Activated CD4-positive, alpha-beta T cell treated with anti-CD3 and anti-CD28 coated beads, Interleukin-2, amount 10 ng/mL, durations not matched to agents 7 days and 5 days (primary cell): ENCODE results near the gene ZNF317. TPM values are rescaled to one million over a fixed set of nuclear protein-coding genes. Genes with fewer than 3 reads are reported as not detected.

Source experiments
- CTCF ChIA-PET: fragments of 350-600 bp; sonication (Branson Sonifier 250); formaldehyde crosslinking; loops from one replicate; lab custom pipeline; 2021; ENCODE audit warnings: antibody characterized with exemption; lab: Charles Lee
- POLR2A ChIA-PET: fragments of 350-600 bp; sonication (Branson Sonifier 250); formaldehyde crosslinking; loops from one replicate; lab custom pipeline; 2021; ENCODE audit warnings: antibody characterized with exemption; lab: Charles Lee
- DNase-seq: peaks from one replicate; pipeline ENCODE4 v3.0.0-alpha.2; 2020
- H3K27ac Mint-ChIP-seq: one replicate; pipeline ENCODE4 v1.8.0; 2021; ENCODE audit warnings: mild to moderate bottlenecking, moderate library complexity, mixed read lengths
- H3K27me3 Mint-ChIP-seq: one replicate; pipeline ENCODE4 v1.8.0; 2021; ENCODE audit warnings: mixed read lengths
- H3K36me3 Mint-ChIP-seq: one replicate; pipeline ENCODE4 v1.8.0; 2021; ENCODE audit warnings: low read depth, mixed read lengths
- H3K4me1 Mint-ChIP-seq: one replicate; pipeline ENCODE4 v1.8.0; 2021; ENCODE audit warnings: mixed read lengths
- H3K4me3 Mint-ChIP-seq: one replicate; pipeline ENCODE4 v1.8.0; 2021; ENCODE audit warnings: mild to moderate bottlenecking, moderate library complexity, mixed read lengths
- H3K9me3 Mint-ChIP-seq: one replicate; pipeline ENCODE4 v1.8.0; 2021; ENCODE audit warnings: mixed read lengths
- total RNA-seq, 2 experiments: library from RNA; stranded (reverse); gene quantifications; one replicate each; pipeline ENCODE4 v1.2.3, GENCODE V29; 2021

ZNF317 gene
- total RNA-seq, 2 experiments from 2014 or later: 40.2 to 42.0 TPM

GRCh38 chr19:9149997-9150396 is 9.8 kb downstream of the ZNF317 start:
- Mint-ChIP-seq H3K4me3 (no peak overlapping the region), H3K27me3 (no peaks in the 10 kb centered on the region), H3K36me3 (peaks cover 93% of the 10 kb centered on the region), H3K9me3 (peaks cover 65% of the 10 kb centered on the region), H3K27ac (no peak overlapping the region), H3K4me1 (peaks cover 15% of the 10 kb centered on the region)
- ChIA-PET POLR2A (no interaction called here), CTCF (no interaction called here)
- no peak for DNase-seq

- Mint-ChIP-seq H3K36me3 (peaks cover 93% of the 10 kb centered on the region), H3K4me1 (peaks cover 18% of the 10 kb centered on the region), H3K27ac (no peak overlapping the region), H3K4me3 (no peak overlapping the region), H3K27me3 (no peaks in the 10 kb centered on the region), H3K9me3 (peaks cover 68% of the 10 kb centered on the region)
- no peak for DNase-seq
- CTCF ChIA-PET: no interaction called here
- POLR2A ChIA-PET: no interaction called here
Observed at GRCh38 chr19:9150650-9151049, 10.5 kb downstream of the ZNF317 start.

GRCh38 chr19:9151367-9151766 is 11.2 kb downstream of the ZNF317 start:
- ChIA-PET POLR2A (no interaction called here), CTCF (no interaction called here)
- H3K36me3 Mint-ChIP-seq: peaks cover 96% of the 10 kb centered on the region
- DNase-seq: no peak
- peaks cover 69% of the 10 kb centered on the region for H3K9me3 Mint-ChIP-seq
- no peak overlapping the region for H3K4me3 Mint-ChIP-seq
- no peaks in the 10 kb centered on the region for H3K27me3 Mint-ChIP-seq
- peaks cover 18% of the 10 kb centered on the region for H3K4me1 Mint-ChIP-seq
- H3K27ac Mint-ChIP-seq: no peak overlapping the region

- Mint-ChIP-seq H3K27me3 (no peaks in the 10 kb centered on the region), H3K27ac (no peak overlapping the region), H3K9me3 (peaks cover 59% of the 10 kb centered on the region), H3K4me1 (peaks cover 12% of the 10 kb centered on the region), H3K36me3 (peaks cover 97% of the 10 kb centered on the region), H3K4me3 (no peak overlapping the region)
- ChIA-PET POLR2A (no interaction called here), CTCF (no interaction called here)
- DNase-seq: no peak
Observed at GRCh38 chr19:9155591-9155990, 15.4 kb downstream of the ZNF317 start.

- no peak overlapping the region for H3K27ac Mint-ChIP-seq
- H3K4me3 Mint-ChIP-seq: no peak overlapping the region
- no peaks in the 10 kb centered on the region for H3K27me3 Mint-ChIP-seq
- H3K9me3 Mint-ChIP-seq: peaks cover 61% of the 10 kb centered on the region
- H3K4me1 Mint-ChIP-seq: peaks cover 9% of the 10 kb centered on the region
- peaks cover 98% of the 10 kb centered on the region for H3K36me3 Mint-ChIP-seq
- POLR2A ChIA-PET: no interaction called here
- CTCF ChIA-PET: no interaction called here
- no peak for DNase-seq
Observed at GRCh38 chr19:9156304-9156703, 16.1 kb downstream of the ZNF317 start.

GRCh38 chr19:9159891-9160290 is 19.7 kb downstream of the ZNF317 start:
- POLR2A ChIA-PET: no interaction called here
- Mint-ChIP-seq H3K36me3 (peaks cover 97% of the 10 kb centered on the region), H3K4me3 (no peak overlapping the region), H3K4me1 (peaks cover 5% of the 10 kb centered on the region), H3K27ac (no peak overlapping the region), H3K9me3 (peaks cover 64% of the 10 kb centered on the region), H3K27me3 (no peaks in the 10 kb centered on the region)
- CTCF ChIA-PET: no interaction called here
- no peak for DNase-seq

- H3K4me3 Mint-ChIP-seq: no peak overlapping the region
- POLR2A ChIA-PET: no interaction called here
- no peaks in the 10 kb centered on the region for H3K4me1 Mint-ChIP-seq
- CTCF ChIA-PET: interaction anchor here (0.9 kb wide), 1 partner anchor 19 kb away, joined by 3 read pairs; no protein-coding TSS in a partner anchor
- H3K27me3 Mint-ChIP-seq: no peaks in the 10 kb centered on the region
- peaks cover 97% of the 10 kb centered on the region for H3K36me3 Mint-ChIP-seq
- H3K27ac Mint-ChIP-seq: no peak overlapping the region
- H3K9me3 Mint-ChIP-seq: peaks cover 57% of the 10 kb centered on the region
- no peak for DNase-seq
Observed at GRCh38 chr19:9161427-9161826, 21.2 kb downstream of the ZNF317 start.

GRCh38 chr19:9165261-9165660 is 25.1 kb downstream of the ZNF317 start:
- Mint-ChIP-seq H3K4me3 (no peak overlapping the region), H3K27ac (no peak overlapping the region), H3K27me3 (no peaks in the 10 kb centered on the region), H3K9me3 (peaks cover 53% of the 10 kb centered on the region), H3K4me1 (no peaks in the 10 kb centered on the region), H3K36me3 (peaks cover 79% of the 10 kb centered on the region)
- ChIA-PET CTCF (no interaction called here), POLR2A (no interaction called here)
- no peak for DNase-seq

GRCh38 chr19:9166846-9167245 is 26.6 kb downstream of the ZNF317 start:
- peaks cover 63% of the 10 kb centered on the region for H3K36me3 Mint-ChIP-seq
- POLR2A ChIA-PET: no interaction called here
- CTCF ChIA-PET: no interaction called here
- peaks cover 46% of the 10 kb centered on the region for H3K9me3 Mint-ChIP-seq
- no peak overlapping the region for H3K27ac Mint-ChIP-seq
- H3K4me3 Mint-ChIP-seq: no peak overlapping the region
- H3K27me3 Mint-ChIP-seq: no peaks in the 10 kb centered on the region
- DNase-seq: no peak
- H3K4me1 Mint-ChIP-seq: no peaks in the 10 kb centered on the region

GRCh38 chr19:9171393-9171991 is 31.3 kb downstream of the ZNF317 start:
- no peak overlapping the region for H3K4me3 Mint-ChIP-seq
- CTCF ChIA-PET: no interaction called here
- POLR2A ChIA-PET: no interaction called here

GRCh38 chr19:9175326-9175725 is 35.1 kb downstream of the ZNF317 start:
- Mint-ChIP-seq H3K4me1 (no peaks in the 10 kb centered on the region), H3K4me3 (no peak overlapping the region), H3K27me3 (no peaks in the 10 kb centered on the region), H3K27ac (no peak overlapping the region), H3K36me3 (no peaks in the 10 kb centered on the region), H3K9me3 (peaks cover 19% of the 10 kb centered on the region)
- ChIA-PET CTCF (no interaction called here), POLR2A (no interaction called here)
- DNase-seq: no peak

More at GRCh38 chr19:9171393-9171991, 31.3 kb downstream of the ZNF317 start:
- Mint-ChIP-seq H3K27me3 (no peaks in the 10 kb centered on the region), H3K27ac (no peak overlapping the region), H3K4me1 (no peaks in the 10 kb centered on the region), H3K9me3 (peaks cover 24% of the 10 kb centered on the region), H3K36me3 (peaks cover 19% of the 10 kb centered on the region)
- no peak for DNase-seq

- Mint-ChIP-seq H3K27ac (no peak within 1 kb of the TSS), H3K4me3 (no peak within 1 kb of the TSS), H3K36me3 (no peaks in the 10 kb centered on the region), H3K9me3 (peaks cover 8% of the 10 kb centered on the region), H3K27me3 (no peaks in the 10 kb centered on the region), H3K4me1 (no peaks in the 10 kb centered on the region)
- POLR2A ChIA-PET: interaction anchor here (0.6 kb wide), 1 partner anchor 37 kb away, joined by 6 read pairs; no protein-coding TSS in a partner anchor
- DNase-seq: no peak
- CTCF ChIA-PET: no interaction called here
Observed at GRCh38 chr19:9178901-9179300, 38.7 kb downstream of the ZNF317 start, which contains the start of gene OR7D2. OR7D2 (plus strand) TSS chr19:9178979; CDS start chr19:9185782, 6,803 bp downstream.

GRCh38 chr19:9183000-9183399 is 42.8 kb downstream of the ZNF317 start:
- Mint-ChIP-seq H3K4me1 (no peaks in the 10 kb centered on the region), H3K27me3 (no peaks in the 10 kb centered on the region), H3K9me3 (peaks cover 8% of the 10 kb centered on the region), H3K27ac (no peak overlapping the region), H3K4me3 (no peak overlapping the region), H3K36me3 (no peaks in the 10 kb centered on the region)
- ChIA-PET POLR2A (no interaction called here), CTCF (no interaction called here)
- DNase-seq: no peak

GRCh38 chr19:9187191-9187590 is 47.0 kb downstream of the ZNF317 start:
- ChIA-PET CTCF (no interaction called here), POLR2A (no interaction called here)
- H3K27ac Mint-ChIP-seq: no peak overlapping the region
- H3K27me3 Mint-ChIP-seq: no peaks in the 10 kb centered on the region
- H3K36me3 Mint-ChIP-seq: no peaks in the 10 kb centered on the region
- H3K9me3 Mint-ChIP-seq: peaks cover 20% of the 10 kb centered on the region
- H3K4me3 Mint-ChIP-seq: no peak overlapping the region
- no peak for DNase-seq
- H3K4me1 Mint-ChIP-seq: no peaks in the 10 kb centered on the region
